HG02973 (cell line): ENCODE measurements around the gene ZFYVE1.
"Not testable (repeated sequence)": the region's sequence is repeated elsewhere in the genome, so short reads cannot be mapped to it uniquely, and the experiment has no call there.

Source experiments
- ATAC-seq: cut with Tn5 transposase; IDR thresholded peaks from one replicate; pipeline ENCODE4 v1.9.1; 2021; ENCODE audit warnings: moderate library complexity; ENCODE audit not compliant: unreplicated experiment

ZFYVE1 gene

DNA sequence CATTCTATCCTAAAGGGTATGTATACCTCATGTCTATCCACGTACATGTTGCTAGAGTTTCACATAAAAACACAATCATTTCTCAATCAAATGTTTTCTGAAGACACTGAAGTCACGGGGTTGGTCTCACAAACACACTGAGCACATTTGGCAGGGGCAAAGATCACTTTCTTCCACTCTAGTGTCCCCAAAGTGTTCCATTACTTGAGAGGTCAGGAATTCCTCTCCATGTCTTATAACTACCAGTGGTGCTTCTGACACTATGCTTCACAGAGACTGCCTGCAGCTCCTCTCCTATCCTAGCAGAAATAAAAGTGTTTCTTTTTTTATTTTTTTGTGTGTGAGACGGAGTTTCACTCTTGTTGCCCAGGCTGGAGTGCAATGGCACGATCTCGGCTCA is 19.1 kb downstream of the ZFYVE1 start:
- ATAC-seq, result no peak

DNA sequence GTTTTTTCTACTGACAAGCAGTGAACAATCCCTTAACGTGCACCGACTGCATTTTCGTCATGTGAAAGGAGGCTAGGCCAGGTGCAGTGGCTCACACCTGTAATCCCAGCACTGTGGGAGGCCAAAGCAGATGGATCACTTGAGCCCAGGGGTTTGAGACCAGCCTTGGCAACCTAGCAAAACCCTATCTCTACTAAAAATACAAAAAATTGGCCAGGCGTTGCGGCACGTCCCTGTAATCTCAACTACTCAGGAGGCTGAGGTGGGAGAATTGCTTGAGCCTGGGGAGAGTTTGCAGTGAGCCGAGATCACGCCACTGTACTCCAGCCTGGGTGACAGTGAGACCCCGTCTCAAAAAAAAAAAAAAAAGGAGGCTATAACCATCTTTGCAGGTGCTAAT is 22.3 kb downstream of the ZFYVE1 start:
- ATAC-seq, result not testable (repeated sequence)

DNA sequence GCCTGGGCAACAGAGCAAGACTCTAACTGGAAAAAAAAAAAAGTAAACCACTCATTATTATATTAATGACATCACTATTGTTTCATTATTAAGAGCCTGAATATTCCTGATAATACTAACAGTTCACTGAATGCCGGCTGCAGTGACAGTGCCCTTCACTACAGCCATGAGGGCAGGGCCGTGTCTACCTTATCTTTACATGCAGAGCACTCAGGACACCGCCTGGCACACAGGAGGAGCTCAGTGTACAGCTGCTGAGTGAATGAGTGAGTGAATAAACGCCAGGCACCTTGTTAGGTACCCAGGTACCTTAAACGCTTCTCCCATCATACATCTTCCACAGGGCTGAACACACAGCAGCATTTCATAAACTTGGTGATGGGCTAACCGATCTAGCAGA is 23.2 kb downstream of the ZFYVE1 start:
- no peak for ATAC-seq

DNA sequence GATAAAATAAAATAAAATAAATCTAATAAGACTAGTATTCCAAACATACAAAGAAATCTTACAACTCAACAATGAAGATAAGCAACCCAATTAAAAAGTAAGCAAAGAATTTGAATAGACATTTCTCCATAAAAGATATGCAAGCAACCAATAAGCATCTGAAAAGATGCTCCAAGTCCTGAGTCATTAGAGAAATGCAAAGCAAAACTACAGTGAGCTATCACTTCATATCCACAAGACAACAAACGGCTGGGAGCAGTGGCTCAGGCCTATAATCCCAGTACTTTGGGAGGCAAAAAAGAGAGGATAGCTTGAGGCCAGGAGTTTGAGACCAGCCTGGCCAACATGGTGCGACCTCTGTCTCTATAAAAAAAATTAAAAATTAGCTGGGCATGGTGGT is 26.8 kb downstream of the ZFYVE1 start:
- ATAC-seq, result no peak

DNA sequence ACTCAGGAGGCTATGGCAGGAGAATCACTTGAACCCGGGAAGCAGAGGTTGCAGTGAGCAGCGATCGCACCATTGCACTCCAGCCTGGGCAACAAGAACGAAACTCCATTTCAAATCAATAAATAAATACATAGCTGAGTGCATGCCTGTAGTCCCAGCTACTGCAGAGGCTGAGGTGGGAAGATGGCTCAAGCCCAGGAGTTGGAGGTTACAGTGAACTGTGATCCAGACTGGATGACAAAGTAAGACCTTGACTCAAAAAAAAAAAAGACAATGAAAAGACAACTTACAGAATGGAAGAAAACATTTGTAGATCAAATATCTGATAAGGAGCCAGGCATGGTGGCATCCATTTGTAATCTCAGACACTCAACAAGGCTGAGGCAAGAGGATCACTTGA is 27.6 kb downstream of the ZFYVE1 start:
- ATAC-seq, result no peak

DNA sequence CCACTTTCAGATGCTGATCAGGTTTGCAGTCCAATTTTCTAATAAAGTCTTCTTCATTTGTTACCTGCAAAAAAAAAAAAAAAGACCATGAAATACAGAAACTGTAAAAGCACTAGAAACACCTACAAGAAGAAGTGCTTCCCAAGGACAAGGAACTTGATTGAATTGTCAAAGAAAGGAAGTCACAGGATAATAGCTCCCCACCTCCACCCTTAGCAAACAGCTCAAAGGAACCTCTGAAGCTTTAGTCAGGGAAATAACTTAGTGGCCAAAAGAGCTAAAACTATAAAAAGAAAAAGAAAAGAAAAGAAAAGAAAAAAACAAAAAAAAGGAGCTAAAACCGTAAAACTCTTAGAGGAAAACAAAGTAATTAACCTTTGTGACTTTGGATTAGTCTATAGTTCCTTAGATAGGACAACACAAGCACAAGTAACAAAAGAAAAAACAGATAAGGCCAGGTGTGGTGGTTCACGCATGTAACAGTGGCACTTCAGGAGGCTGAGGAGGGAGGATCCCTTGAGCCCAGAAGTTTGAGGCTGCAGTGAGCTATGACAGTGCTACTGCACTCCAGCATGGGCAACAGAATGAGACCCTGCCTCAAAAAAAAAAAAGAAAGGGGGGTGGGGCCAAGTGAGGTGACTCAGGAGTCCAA is 28.5 kb downstream of the ZFYVE1 start:
- ATAC-seq, result no peak

DNA sequence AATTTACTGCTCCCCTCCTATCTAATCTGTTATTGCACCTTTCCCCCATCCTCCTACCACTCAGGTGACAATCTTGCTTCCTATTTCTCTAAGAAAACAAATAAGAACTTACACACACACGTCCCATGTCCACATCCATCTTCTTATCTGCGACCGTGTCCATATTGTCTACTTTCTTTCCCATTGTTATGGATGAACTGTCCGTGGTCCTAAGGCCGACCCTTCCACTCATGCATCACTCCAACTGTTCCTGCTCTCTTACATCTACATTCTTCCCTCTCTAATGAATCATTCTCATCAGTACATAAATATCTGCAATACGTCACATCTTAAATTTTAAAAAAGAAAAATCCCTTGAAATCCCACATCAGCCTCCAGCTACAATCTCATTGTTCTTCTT is 30.0 kb downstream of the ZFYVE1 start:
- ATAC-seq, result no peak

DNA sequence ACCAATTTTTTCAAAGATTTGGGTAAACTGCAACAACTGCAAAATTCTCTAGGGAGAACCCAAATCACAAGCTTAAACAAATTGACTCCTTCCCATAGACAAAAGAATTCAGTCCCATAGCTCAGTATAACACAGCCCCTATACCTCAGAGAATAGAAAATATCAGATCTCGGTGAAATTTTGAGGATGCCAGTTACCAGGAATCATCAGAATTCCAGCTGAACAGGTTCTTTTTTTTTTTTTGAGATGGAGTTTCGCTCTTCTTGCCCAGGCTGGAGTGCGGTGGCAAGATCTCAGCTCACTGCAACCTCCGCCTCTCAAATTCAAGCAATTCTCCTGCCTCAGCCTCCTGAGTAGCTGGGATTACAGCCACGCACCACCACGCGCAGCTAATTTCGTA is 36.7 kb downstream of the ZFYVE1 start:
- ATAC-seq, result no peak

DNA sequence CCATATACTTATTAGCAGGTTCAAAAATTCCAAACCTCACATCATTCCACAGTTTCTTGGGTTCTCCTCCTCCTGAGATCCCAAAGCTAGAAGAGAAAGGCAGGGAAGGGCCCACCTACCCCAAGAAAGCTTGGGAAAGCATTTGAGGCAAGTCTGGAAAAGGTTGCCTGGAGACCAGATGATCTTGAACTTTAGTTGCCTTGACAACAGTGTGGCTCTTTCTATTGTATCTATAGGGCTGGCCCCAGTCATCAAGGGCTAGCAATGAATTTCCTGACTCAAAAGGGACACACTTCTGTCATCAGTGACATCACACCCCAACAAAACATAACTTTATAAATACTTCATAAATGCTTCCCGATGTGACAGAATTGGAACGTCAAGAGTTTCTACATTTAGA is 40.0 kb downstream of the ZFYVE1 start:
- no peak for ATAC-seq

DNA sequence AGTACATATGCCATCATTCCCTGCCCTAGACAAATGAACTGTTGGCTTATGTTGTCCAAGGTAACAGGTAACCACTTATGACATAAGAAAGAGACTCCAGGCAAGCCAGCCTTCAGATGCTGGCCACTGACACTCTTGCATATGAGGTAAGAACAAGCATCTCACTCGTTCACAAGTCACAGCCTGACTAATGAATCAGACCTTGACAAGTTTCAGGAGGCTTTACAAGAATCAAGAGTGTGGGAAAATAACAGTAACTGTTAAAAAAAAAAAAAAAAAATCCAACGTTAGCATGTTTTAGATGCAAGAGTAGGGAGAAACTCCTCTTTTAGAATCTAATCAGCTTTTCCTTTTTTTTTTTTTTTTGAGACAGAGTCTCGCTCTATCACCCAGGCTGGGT is 40.7 kb downstream of the ZFYVE1 start:
- no peak for ATAC-seq

DNA sequence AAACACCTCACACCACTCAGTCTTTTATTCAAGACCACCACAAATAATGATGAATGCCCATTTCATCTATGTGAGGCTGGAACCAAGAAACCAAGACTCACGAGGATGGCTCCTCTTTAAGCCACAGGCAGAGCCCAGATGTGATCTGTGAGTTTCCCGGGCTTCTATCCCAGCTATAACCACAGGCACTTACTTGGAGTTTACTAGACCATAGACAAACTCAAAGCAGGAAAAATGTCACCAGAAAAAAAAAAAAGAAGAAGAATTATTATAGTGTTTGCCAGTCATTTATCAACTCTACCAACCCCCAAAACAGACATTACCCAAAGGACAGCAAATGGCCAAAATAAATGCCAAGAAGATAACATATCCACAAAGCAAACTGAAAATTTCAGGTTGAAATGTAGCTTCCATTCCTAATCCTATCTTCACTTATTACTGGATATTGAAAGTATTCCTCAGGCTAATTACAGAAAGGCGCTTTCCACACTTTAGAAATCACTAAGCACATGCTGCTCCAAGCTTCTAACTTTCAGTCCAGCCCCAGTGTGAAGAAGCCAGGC is 44.7 kb downstream of the ZFYVE1 start:
- no peak for ATAC-seq

DNA sequence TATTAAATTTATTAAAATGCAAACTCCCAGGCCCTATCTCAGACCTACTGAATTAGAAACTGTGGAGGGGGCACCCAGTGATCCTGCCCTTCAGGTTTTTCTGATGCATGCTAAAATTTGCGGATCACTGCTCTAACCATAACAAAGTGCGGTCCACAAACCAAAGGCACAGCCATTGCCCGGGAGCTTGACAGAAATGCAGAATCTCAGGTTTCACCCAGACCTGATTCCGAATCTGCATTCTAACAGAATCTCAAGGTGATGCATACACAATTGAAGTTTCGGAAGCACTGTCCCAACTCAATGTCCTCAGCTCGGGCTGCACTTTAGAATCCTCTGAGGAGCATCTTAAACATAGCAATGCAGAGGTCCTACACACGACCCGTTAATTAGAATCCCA is 46.0 kb downstream of the ZFYVE1 start:
- no peak for ATAC-seq

DNA sequence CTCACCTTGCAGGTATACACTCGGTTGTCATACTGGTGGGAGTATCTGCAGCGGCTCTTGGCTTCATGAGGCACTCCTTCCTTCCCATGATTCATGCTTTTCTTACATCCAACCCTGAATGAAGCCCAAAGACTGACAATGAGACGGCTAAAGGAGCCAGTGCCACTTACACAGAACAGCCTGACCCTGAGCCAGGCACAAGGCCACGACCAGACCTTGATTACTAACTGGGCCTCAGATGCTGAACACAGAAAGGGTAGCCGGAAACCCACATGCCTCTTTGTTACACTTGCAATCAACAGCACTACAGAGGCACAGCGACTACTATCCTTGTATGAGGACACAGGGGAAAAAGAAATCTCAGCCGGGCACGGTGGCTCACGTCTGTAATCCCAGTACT is 48.0 kb downstream of the ZFYVE1 start:
- ATAC-seq, result no peak

DNA sequence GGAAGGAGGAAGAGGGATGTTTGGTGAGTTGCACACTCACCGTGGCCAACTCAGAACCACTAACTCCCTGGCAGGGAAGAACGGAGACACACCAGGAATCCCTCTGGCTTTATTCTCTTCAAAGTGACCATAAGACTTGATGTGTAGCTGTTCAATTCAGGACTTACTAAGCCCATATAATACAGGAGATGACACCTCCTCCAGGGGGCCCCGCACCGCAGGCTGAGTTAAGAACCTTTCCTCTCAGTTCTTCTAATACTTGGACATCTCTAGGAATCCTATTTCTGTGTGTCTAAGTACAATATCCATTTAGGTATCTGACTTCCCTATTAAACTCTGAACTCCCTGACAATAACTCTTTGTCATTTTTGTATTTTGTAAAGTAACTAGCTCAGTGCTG is 51.1 kb downstream of the ZFYVE1 start:
- no peak for ATAC-seq

DNA sequence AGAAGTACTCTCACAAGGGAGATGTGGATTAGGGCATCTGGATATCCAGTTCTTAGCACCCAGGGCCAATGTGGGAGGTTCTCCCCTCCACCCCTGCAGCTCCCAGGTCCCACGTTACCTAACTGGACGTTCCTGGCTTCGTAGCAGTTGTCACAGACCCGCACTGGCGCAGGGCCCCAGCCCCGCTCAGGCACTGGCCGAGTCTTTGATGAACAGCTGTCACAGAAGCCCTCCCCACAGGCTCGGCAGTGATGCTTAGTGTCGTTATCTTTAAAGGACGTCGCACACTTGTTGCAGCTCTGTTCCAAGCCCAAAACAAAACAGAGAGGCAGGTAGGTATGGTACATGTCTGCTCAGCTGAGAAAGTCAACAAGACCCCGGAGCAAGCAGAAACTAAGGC is 52.2 kb downstream of the ZFYVE1 start:
- no peak for ATAC-seq

DNA sequence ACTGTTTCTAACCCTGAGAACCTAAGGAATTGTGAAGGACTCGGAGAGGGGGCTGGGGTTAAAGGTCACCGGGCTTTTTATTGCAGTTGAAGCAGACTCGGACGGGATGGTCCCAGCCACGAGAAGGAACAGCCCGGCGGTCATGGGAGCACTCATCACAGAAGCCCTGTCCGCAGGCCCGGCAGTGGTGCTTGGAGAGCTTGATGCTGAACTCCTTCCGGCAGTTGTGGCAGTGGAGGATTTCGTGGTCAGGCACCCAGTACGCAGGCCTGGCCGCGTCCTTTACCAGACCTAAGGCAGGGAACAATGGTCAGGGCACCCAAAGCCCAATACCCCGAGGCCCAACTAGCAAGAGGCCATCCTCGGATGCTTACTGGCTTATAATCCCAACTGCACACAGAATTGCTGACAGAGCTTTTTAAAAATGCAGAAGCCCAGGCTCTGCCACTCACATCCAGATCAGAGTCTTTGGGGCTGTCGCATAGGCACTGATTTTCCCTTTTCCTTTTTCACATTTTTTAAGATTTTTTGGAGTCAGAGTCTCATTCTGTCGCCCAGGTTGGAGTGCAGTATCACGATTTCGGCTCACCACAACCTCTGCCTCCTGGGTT is 56.0 kb downstream of the ZFYVE1 start:
- ATAC-seq, result no peak

DNA sequence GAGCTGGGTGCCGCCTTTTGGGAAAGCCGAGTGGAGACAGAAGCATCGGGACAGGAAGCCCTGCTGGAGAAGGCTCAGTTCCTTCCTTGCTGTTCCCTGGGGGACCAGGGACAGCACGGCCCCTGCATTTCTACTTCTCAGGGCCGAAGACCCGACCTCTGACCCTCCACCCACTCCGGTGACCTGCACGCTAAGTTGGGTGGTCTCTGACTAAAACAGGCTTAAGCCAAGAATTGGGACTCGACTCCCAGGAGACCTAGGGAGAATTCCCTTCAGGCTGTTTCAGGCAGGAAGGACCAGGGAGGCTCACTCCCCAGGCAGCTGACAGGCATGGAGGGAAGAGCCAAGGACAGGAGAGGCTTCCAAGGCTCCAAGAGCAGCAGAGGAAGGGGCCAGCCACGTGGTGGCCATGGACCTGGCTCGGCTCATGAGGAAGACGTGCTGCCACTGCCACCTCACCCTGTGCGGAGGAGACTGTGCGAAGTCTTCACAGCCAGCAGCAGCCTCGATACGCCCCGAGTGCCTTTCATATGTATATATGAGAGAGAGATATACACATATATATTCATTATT is 56.8 kb downstream of the ZFYVE1 start:
- no peak for ATAC-seq

DNA sequence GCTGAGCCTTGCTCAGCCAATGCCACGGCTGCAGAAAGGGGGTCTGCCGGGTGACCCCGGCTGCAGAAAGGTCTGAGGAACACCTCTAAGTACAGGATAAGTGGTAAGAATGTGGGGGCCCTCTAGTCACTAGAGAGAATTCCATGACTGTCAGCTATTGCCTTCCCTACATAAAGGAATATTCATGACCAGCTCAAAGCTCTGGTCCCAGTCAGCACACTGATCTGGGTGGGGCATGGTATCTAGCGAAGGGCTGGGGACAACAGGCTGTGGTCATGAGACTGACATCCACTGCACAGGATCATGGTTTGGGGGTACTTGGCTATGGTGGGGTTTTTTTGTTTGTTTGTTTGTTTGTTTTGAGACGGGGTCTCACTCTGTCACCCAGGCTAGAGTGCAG is 58.6 kb downstream of the ZFYVE1 start:
- no peak for ATAC-seq

DNA sequence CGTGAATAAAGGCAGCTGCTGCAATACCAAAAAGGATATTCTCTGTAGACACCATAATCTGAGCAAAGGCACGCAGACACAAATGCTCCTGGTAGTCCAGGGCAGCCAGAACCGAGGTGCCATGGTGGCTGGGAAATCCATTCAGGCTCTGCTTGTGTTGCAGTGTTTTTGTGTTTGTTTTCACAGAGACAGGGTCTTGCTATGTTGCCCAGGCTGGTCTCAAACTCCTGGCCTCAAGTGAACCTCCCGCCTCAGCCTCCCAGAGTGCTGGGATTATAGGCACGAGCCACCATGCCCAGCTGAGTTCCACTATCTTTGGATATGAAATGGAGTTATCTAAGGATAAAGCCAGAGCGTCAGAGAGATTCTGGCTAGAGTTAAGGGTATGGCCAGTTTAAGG is 60.9 kb downstream of the ZFYVE1 start:
- no peak for ATAC-seq

DNA sequence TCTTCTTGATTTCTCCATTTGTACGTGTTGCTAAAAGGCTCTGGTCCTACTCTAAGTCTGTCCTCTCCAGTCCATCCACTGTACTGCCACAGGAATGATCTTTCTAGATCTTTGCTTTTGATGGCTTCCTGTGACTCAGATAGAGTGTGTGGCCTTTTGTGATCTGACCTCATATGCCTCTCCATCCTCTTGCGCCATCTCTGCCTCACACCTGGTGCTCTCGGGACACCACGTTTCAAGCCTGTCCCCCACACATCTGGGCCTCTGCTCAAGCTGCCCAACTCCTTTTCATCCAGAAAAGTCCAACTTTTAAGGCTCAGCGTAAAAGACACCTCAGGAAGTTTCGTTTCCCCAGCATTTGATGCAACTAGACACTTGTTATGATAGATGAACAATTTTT is 61.7 kb downstream of the ZFYVE1 start:
- ATAC-seq, result no peak

DNA sequence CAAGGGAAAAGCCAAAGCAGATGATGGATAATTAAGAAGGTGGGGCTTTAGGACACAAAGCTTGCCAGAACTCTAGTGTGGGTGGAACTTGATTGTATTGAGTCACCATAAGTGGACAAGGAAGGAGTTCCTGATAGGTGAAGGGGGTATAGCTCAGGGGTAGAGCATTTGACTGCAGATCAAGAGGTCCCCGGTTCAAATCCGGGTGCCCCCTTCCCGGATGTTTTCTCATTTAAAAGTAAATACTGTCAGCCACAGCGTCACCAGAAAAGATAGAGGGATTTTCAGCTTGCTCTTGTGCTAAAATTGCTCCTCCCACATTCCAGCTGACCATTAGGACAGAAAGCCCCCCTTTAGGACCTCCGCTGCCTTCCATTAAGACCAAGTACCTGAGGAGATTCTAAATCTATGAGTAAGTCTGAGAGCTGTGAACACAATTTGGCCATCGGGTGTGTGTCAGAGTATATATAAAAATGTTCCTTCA is 64.0 kb downstream of the ZFYVE1 start:
- ATAC-seq, result no peak

DNA sequence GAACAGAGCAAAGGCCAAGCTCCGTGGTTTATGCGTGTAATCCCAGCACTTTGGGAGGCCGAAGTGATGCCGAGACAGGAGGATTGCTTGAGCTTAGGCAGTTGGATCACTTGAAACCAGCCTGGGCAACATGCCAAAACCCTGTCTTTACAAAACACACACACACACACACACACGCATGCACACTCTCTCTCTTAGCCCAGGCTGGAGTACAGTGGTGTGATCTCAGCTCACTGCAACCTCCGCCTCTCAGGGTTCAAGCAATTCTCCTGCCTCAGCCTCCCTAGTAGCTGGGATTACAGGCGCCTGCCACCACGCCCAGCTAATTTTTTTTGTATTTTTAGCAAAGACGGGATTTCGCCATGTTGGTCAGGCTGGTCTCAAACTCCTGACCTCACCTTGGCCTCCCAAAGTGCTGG is 64.6 kb downstream of the ZFYVE1 start:
- not testable (repeated sequence) for ATAC-seq
